HuH-7.5 (cell line): ENCODE measurements around the gene DMC1.
"Not testable (repeated sequence)": the region's sequence is repeated elsewhere in the genome, so short reads cannot be mapped to it uniquely, and the experiment has no call there.

Experiments used
- DNase-seq: peaks from one replicate; pipeline ENCODE4 v3.0.0; 2011; ENCODE audit warnings: low spot score

DMC1 gene

GRCh38 chr22:38501797-38502672 lies 67.9 kb downstream of the DMC1 start:
- DNase-seq, result no peak

- DNase-seq, result no peak
Measured at GRCh38 chr22:38497869-38498268, 72.1 kb downstream of the DMC1 start.

GRCh38 chr22:38494939-38495338 lies 75.0 kb downstream of the DMC1 start:
- no peak for DNase-seq

- no peak for DNase-seq
Measured at GRCh38 chr22:38494498-38494897, 75.5 kb downstream of the DMC1 start.

GRCh38 chr22:38491707-38492348 lies 78.2 kb downstream of the DMC1 start:
- no peak for DNase-seq

- no peak for DNase-seq
Measured at GRCh38 chr22:38490915-38491314, 79.1 kb downstream of the DMC1 start.

- no peak for DNase-seq
Measured at GRCh38 chr22:38490475-38490874, 79.5 kb downstream of the DMC1 start.

- no peak for DNase-seq
Measured at GRCh38 chr22:38489561-38490145, 80.3 kb downstream of the DMC1 start.

GRCh38 chr22:38489142-38489541 lies 80.8 kb downstream of the DMC1 start:
- no peak for DNase-seq

GRCh38 chr22:38487946-38488345 lies 82.0 kb downstream of the DMC1 start:
- DNase-seq, result no peak

GRCh38 chr22:38485783-38486182 lies 84.2 kb downstream of the DMC1 start:
- no peak for DNase-seq

GRCh38 chr22:38484244-38484643 lies 85.7 kb downstream of the DMC1 start:
- no peak for DNase-seq

GRCh38 chr22:38482662-38483308 lies 87.2 kb downstream of the DMC1 start:
- no peak for DNase-seq

- DNase-seq, result no peak
Measured at GRCh38 chr22:38481871-38482332, 88.1 kb downstream of the DMC1 start.

- no peak for DNase-seq
Measured at GRCh38 chr22:38481162-38481870, 88.7 kb downstream of the DMC1 start.

- no peak for DNase-seq
Measured at GRCh38 chr22:38479096-38479837, 90.7 kb downstream of the DMC1 start.

- DNase-seq, result no peak
Measured at GRCh38 chr22:38477585-38477984, 92.4 kb downstream of the DMC1 start.

GRCh38 chr22:38474003-38474607 lies 95.9 kb downstream of the DMC1 start:
- DNase-seq, result no peak

- no peak for DNase-seq
Measured at GRCh38 chr22:38471237-38471636, 98.7 kb downstream of the DMC1 start.

- DNase-seq, result not testable (repeated sequence)
Measured at GRCh38 chr22:38470179-38470578, 99.8 kb downstream of the DMC1 start.

- no peak for DNase-seq
Measured at GRCh38 chr22:38469306-38469781, 100.6 kb downstream of the DMC1 start.
